RWPE1 (cell line): ENCODE data around the gene STAG3.

Source experiments
- CTCF ChIA-PET: fragments of 350-600 bp; sonication (Branson Sonifier 250); formaldehyde crosslinking; extraction: SDS; loops from one replicate; lab custom pipeline; 2021; lab: Yijun Ruan, JAX
- POLR2A ChIA-PET: fragments of 400-600 bp; formaldehyde crosslinking; extraction: SDS; loops from one replicate; lab custom pipeline; 2020; ENCODE audit warnings: antibody characterized with exemption; ENCODE audit not compliant: low non-redundant PET; lab: Yijun Ruan, JAX
- DNase-seq: peaks from one replicate; pipeline ENCODE4 v3.0.0; 2012; ENCODE audit warnings: low spot score
- H3K27ac ChIP-seq: fragments of 450-650 bp; 2 replicates; pipeline ENCODE4 v1.5.1; 2017
- CTCF ChIP-seq: fragments of 450-650 bp; conservative IDR thresholded peaks from 2 replicates; pipeline ENCODE4 v1.5.1; 2017; ENCODE audit warnings: low read depth, mild to moderate bottlenecking

The STAG3 gene

GRCh38 chr7:100159099-100159623 lies 18.6 kb upstream of the STAG3 start:
- no peak for DNase-seq
- no peak for TF ChIP-seq CTCF
- ChIA-PET POLR2A (no interaction called here), CTCF (interaction anchor here (0.7 kb wide), 1 partner anchor 29 kb away, joined by 3 read pairs; no protein-coding TSS in a partner anchor)
- H3K27ac ChIP-seq, result peak overlapping the region; percentile 93

GRCh38 chr7:100160067-100160466 lies 17.7 kb upstream of the STAG3 start:
- H3K27ac ChIP-seq, result peak overlapping the region; percentile 93
- POLR2A ChIA-PET, result interaction anchor here (0.5 kb wide), 1 partner anchor 269 kb away, joined by 3 read pairs; the partner anchor contains the start of gene ZCWPW1
- no peak for TF ChIP-seq CTCF
- no peak for DNase-seq
- CTCF ChIA-PET, result no interaction called here

GRCh38 chr7:100163006-100163531 lies 14.6 kb upstream of the STAG3 start:
- CTCF ChIA-PET, result interaction anchor here (0.7 to 1.0 kb wide), 2 partner anchors 29 to 30 kb away, joined by 3 to 6 read pairs; no protein-coding TSS in a partner anchor
- POLR2A ChIA-PET, result no interaction called here
- no peak for TF ChIP-seq CTCF
- H3K27ac ChIP-seq, result peak overlapping the region; percentile 93
- DNase-seq, result peak; percentile 82

- TF ChIP-seq CTCF, result no peak
- POLR2A ChIA-PET, result no interaction called here
These were observed 13.8 kb upstream of the STAG3 start for GRCh38 chr7:100163871-100164270.

GRCh38 chr7:100166317-100166940 lies 11.3 kb upstream of the STAG3 start:
- peak overlapping the region; percentile 86 for H3K27ac ChIP-seq
- no peak for DNase-seq
- TF ChIP-seq CTCF, result no peak
- CTCF ChIA-PET, result interaction anchor here (0.6 to 0.7 kb wide), 2 partner anchors 53 to 313 kb away, joined by 3 read pairs; partner anchors contain the start of genes PVRIG and TSC22D4
- POLR2A ChIA-PET, result no interaction called here

More at GRCh38 chr7:100163871-100164270, 13.8 kb upstream of the STAG3 start:
- peak overlapping the region; percentile 93 for H3K27ac ChIP-seq
- no peak for DNase-seq
- CTCF ChIA-PET, result interaction anchor here (0.7 to 1.0 kb wide), 2 partner anchors 30 to 31 kb away, joined by 3 to 6 read pairs; no protein-coding TSS in a partner anchor
